Neural cell (in vitro differentiated cells): Measurements from ENCODE around the gene RAD51B. TPM values are rescaled to one million over a fixed set of nuclear protein-coding genes. Genes with fewer than 3 reads are reported as not detected.

Experiments used
- H2AFZ ChIP-seq: fragments of 200-600, 300-800 bp; sonication (generic), shearing (Covaris generic); 2 replicates; pipeline ENCODE4 v1.6.0; 2014; ENCODE audit warnings: low read depth, mild to moderate bottlenecking, antibody characterized with exemption, low read length, moderate library complexity
- H3F3A ChIP-seq: fragments of 200-600 bp; shearing (Covaris generic); 2 replicates; pipeline ENCODE4 v1.6.1; 2016; ENCODE audit warnings: mild to moderate bottlenecking, moderate library complexity, mixed read lengths, antibody characterized with exemption, low read length; ENCODE audit not compliant: insufficient read depth, poor library complexity, severe bottlenecking
- H3K27ac ChIP-seq: fragments of 200-600, 300-800 bp; sonication (generic), shearing (Covaris generic); 2 replicates; pipeline ENCODE4 v1.5.1; 2014; ENCODE audit warnings: mild to moderate bottlenecking, low read length, moderate library complexity
- H3K27me3 ChIP-seq: fragments of 300-800, 200-600 bp; sonication (generic), shearing (Covaris generic); 2 replicates; pipeline ENCODE4 v1.6.0; 2014; ENCODE audit warnings: mild to moderate bottlenecking, low read depth, low read length, moderate library complexity; ENCODE audit not compliant: insufficient read depth
- H3K36me3 ChIP-seq: fragments of 300-800, 200-600 bp; sonication (generic), shearing (Covaris generic); 2 replicates; pipeline ENCODE4 v1.5.1; 2014; ENCODE audit warnings: mild to moderate bottlenecking, antibody characterized with exemption, low read length, moderate library complexity; ENCODE audit not compliant: insufficient read depth
- H3K4me2 ChIP-seq: fragments of 300-800, 200-600 bp; sonication (generic), shearing (Covaris generic); 2 replicates; pipeline ENCODE4 v1.6.0; 2014; ENCODE audit warnings: mild to moderate bottlenecking, low read length
- H3K4me3 ChIP-seq: fragments of 300-800, 200-600 bp; sonication (generic), shearing (Covaris generic); 2 replicates; pipeline ENCODE4 v1.5.1; 2014; ENCODE audit warnings: mild to moderate bottlenecking, low read length, moderate library complexity
- H3K79me2 ChIP-seq: fragments of 200-600 bp; shearing (Covaris generic); replicated peaks from 2 replicates; pipeline ENCODE4 v1.6.0; 2014; ENCODE audit warnings: mild to moderate bottlenecking, low read length, moderate library complexity; ENCODE audit not compliant: insufficient read depth
- H3K9ac ChIP-seq: fragments of 300-800, 200-600 bp; sonication (generic), shearing (Covaris generic); 2 replicates; pipeline ENCODE4 v1.6.1; 2016; ENCODE audit warnings: mild to moderate bottlenecking, low read length, mixed read lengths
- H3K9me2 ChIP-seq: fragments of 200-600 bp; shearing (Covaris generic); 2 replicates; pipeline ENCODE4 v1.6.1; 2016; ENCODE audit warnings: mild to moderate bottlenecking, low read length, mixed read lengths; ENCODE audit not compliant: insufficient read depth
- H3K9me3 ChIP-seq: fragments of 200-600, 300-800 bp; sonication (generic), shearing (Covaris generic); 2 replicates; pipeline ENCODE4 v1.6.1; 2016; ENCODE audit warnings: mild to moderate bottlenecking, mixed run types, low read length, moderate library complexity, mixed read lengths
- H4K20me1 ChIP-seq: fragments of 200-600 bp; shearing (Covaris generic); 2 replicates; pipeline ENCODE4 v1.6.1; 2016; ENCODE audit warnings: mild to moderate bottlenecking, mixed run types; ENCODE audit not compliant: insufficient read depth
- CTCF ChIP-seq: fragments of 450-650 bp; IDR thresholded peaks from 2 replicates; pipeline ENCODE4 v1.5.1; 2014; ENCODE audit warnings: antibody characterized with exemption, mild to moderate bottlenecking, moderate library complexity; ENCODE audit not compliant: poor library complexity, severe bottlenecking
- EP300 ChIP-seq: fragments of 450-650 bp; conservative IDR thresholded peaks from 2 replicates; pipeline ENCODE4 v1.6.1; 2014; ENCODE audit warnings: antibody characterized with exemption, mild to moderate bottlenecking, moderate library complexity; ENCODE audit not compliant: poor library complexity, severe bottlenecking
- EZH2 ChIP-seq: fragments of 200-600, 300-800 bp; shearing (Covaris generic), sonication (generic); IDR thresholded peaks from 2 replicates; pipeline ENCODE4 v1.6.1; 2014; ENCODE audit warnings: antibody characterized with exemption, low read length, borderline replicate concordance, mild to moderate bottlenecking; ENCODE audit not compliant: insufficient read depth, poor library complexity, severe bottlenecking
- MXI1 ChIP-seq: fragments of 450-650 bp; conservative IDR thresholded peaks from 2 replicates; pipeline ENCODE4 v1.6.1; 2014; ENCODE audit warnings: antibody characterized with exemption, mild to moderate bottlenecking; ENCODE audit not compliant: poor library complexity, severe bottlenecking
- POLR2AphosphoS5 ChIP-seq: IDR thresholded peaks from 2 replicates; pipeline ENCODE4 v1.6.1; 2012
- RAD21 ChIP-seq: fragments of 450-650 bp; conservative IDR thresholded peaks from 2 replicates; pipeline ENCODE4 v1.6.1; 2014; ENCODE audit warnings: antibody characterized with exemption, mild to moderate bottlenecking, moderate library complexity
- REST ChIP-seq: IDR thresholded peaks from 2 replicates; pipeline ENCODE4 v1.6.1; 2012; ENCODE audit warnings: borderline replicate concordance
- SMC3 ChIP-seq: fragments of 450-650 bp; conservative IDR thresholded peaks from 2 replicates; pipeline ENCODE4 v1.6.1; 2014; ENCODE audit warnings: antibody characterized with exemption, mild to moderate bottlenecking, moderate library complexity; ENCODE audit not compliant: poor library complexity
- TAF1 ChIP-seq: IDR thresholded peaks from 2 replicates; pipeline ENCODE4 v1.6.1; 2012; ENCODE audit warnings: low read depth
- polyA plus RNA-seq: library from polyadenylated mRNA; depleted of rRNA; stranded (reverse); fragments of >200 nt; gene quantifications from 2 replicates; pipeline ENCODE4 v1.2.3, GENCODE V29; 2014

The RAD51B gene
- polyA plus RNA-seq, 1 donor from 2014 or later = 3.1 TPM

- H3F3A ChIP-seq = no peaks in the 10 kb centered on the region
- no peak for TF ChIP-seq CTCF
- no peak for TF ChIP-seq EP300
- TF ChIP-seq RAD21 = no peak
- no peak for TF ChIP-seq MXI1
- no peak for TF ChIP-seq POLR2AphosphoS5
- TF ChIP-seq EZH2 = no peak
- no peak for TF ChIP-seq SMC3
- no peak for TF ChIP-seq REST
- TF ChIP-seq TAF1 = no peak
- no peaks in the 10 kb centered on the region for H3K36me3 ChIP-seq
- no peaks in the 10 kb centered on the region for H3K27me3 ChIP-seq
- H3K9ac ChIP-seq = no peak overlapping the region
- H3K4me2 ChIP-seq = no peak overlapping the region
- no peak overlapping the region for H3K27ac ChIP-seq
- H4K20me1 ChIP-seq = no peaks in the 10 kb centered on the region
- no peak overlapping the region for H2AFZ ChIP-seq
- H3K9me3 ChIP-seq = no peaks in the 10 kb centered on the region
- no peak overlapping the region for H3K4me3 ChIP-seq
- no peaks in the 10 kb centered on the region for H3K79me2 ChIP-seq
- H3K9me2 ChIP-seq = no peaks in the 10 kb centered on the region
Measured at GRCh38 chr14:68210729-68211299, 391.2 kb downstream of the RAD51B start.

GRCh38 chr14:68211421-68211820 is 391.8 kb downstream of the RAD51B start:
- Histone ChIP-seq H3F3A (no peaks in the 10 kb centered on the region), H3K27me3 (no peaks in the 10 kb centered on the region), H3K9me2 (no peaks in the 10 kb centered on the region), H3K4me2 (no peak overlapping the region), H3K27ac (no peak overlapping the region), H3K4me3 (no peak overlapping the region), H3K79me2 (no peaks in the 10 kb centered on the region), H4K20me1 (no peaks in the 10 kb centered on the region), H3K9me3 (no peaks in the 10 kb centered on the region), H3K36me3 (no peaks in the 10 kb centered on the region), H2AFZ (no peak overlapping the region), H3K9ac (no peak overlapping the region)
- TF ChIP-seq TAF1 (no peak), CTCF (no peak), EZH2 (no peak), REST (no peak), RAD21 (no peak), POLR2AphosphoS5 (no peak), SMC3 (no peak), MXI1 (no peak), EP300 (no peak)
